GM18499 (cell line): Measurements from ENCODE around the gene CWC27.

Experiments
- ATAC-seq: cut with Tn5 transposase; IDR thresholded peaks from one replicate; pipeline ENCODE4 v1.9.1; 2021; ENCODE audit warnings: moderate number of reproducible peaks; ENCODE audit not compliant: insufficient read depth, unreplicated experiment

CWC27 gene

GRCh38 chr5:65026816-65027548, 258.3 kb downstream of the CWC27 start:
- no peak for ATAC-seq

DNA sequence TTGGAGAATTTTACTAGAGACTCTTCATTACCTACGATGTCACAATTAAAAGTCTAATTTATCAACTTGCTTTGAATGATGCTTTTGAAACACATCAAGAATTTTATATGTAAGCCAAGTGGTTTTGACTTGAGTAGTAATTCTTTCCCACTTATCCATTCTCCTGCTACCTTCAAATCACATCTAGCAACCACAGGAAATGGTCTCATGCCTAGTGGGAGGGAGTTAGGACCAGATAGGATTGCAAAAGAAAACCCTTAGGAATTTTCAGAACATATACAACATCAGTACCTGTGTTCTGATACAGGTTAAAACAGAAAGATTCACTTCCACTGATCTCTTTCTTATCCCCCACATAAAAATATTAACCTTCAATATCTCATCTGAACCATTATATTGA, 260.4 kb downstream of the CWC27 start:
- ATAC-seq, result no peak

DNA sequence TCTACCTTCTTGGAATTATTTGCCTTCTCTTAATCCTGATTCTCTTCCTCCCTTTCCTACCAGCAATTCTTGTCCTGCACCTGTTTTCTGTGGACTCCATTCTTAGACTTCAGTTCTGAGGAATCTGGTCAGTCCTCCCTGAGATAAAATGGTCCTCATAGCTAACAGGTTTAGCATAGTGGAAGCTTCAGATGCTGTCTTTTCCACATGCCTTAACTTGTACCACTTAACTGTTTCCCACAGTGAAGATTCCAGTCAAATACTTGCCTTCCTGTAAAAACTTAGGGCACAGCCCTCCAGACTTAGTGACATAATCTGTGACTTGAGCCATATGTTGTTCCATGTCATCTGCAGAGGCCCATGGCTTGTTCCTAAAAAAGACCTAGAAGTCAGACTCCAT, 261.3 kb downstream of the CWC27 start:
- no peak for ATAC-seq

DNA sequence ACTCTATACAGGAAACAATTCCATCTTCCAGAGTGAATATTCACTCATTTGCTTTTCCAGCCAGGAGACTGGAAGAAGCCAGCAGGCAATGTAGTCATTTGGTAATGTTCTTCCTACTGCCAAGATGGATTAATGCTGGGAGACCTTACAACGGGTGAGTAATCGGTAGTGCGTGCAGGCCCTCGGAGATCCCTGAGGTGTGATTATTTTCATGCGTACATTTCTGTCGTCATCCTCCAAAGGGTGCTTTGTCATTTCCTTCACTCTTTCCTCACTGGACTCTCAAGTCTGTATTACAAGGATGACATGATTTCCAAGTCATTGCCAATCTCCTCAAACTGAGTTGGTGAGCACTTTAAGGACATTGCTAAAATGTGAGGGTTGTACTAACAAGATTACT, 263.5 kb downstream of the CWC27 start:
- no peak for ATAC-seq

- ATAC-seq, result no peak
Observed at GRCh38 chr5:65034029-65034812, 265.5 kb downstream of the CWC27 start.

- no peak for ATAC-seq
Observed at GRCh38 chr5:65034813-65035209, 266.1 kb downstream of the CWC27 start.

DNA sequence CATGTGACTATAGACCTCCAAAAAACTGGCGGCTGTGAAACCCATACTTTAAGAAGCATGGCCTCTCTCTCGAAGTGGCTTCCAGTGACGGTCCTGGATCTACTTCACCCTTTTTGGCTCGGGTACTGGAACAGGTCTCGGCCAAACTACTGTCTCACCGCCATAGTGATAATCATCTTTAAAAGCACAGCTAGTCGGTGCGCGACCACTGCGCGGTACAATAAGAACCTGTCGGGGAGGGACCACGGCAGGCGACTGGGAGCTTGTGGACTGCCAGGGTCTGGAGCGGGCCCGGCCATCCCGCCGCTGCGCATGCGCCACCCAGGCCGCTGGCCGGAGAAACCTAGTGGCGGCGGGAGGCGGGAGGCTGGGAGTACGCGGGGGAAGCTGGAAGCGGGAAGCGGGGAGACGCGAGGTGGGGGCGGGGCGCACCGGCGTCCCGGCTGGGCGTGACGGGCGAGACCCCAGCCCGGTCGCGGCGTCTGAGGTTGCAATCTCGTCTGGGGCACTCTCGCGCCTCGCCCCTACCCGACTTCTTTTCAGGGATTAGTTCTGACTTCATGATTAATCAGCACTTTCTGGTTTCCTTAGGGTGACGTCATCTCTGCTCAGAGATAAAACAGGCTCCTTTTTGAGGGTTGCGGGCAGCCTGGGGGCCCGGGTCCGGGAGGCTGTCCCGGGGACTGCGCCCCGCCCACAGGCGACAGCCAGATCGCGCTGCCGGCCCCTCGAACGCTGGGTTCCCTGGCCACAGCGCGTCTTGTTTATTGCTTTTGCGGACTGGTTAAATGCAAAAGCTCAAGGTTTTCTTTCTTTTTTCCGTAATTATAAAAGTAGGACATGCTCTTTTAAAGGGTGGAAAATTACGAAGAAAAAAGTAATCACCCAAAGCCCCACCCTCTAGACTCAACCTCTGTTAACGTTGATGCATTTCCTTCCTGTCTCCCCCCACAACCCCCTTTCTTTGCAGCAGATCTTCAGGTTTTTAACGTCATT, 266.8 kb downstream of the CWC27 start:
- ATAC-seq, result peak; percentile 85

- no peak for ATAC-seq
Observed at GRCh38 chr5:65037831-65038815, 269.4 kb downstream of the CWC27 start.

GRCh38 chr5:65041296-65042158, 272.8 kb downstream of the CWC27 start:
- ATAC-seq, result no peak

DNA sequence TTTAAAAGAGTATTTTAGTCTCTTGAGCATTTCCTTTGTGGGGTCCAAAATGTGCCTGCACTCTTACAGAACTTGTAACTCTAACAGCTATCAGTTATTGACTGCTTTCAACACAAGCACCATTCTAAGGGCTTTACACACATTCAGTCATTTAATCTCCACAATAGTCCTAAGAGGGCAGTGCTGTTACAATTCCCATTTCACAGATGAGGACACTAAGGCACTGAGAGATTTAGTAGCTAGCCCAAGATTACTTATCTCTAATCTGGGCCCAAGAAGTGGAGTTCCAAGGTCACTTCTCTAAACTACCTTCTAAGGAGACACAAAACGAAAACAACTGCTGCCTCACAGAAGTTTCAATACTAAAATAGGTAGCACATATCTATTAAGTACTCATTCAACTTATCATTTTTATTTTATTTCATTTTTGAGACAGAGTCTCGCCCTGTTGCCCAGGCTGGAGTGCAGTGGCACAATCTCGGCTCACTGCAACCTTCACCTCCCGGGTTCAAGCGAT, 275.2 kb downstream of the CWC27 start:
- peak; percentile 36 for ATAC-seq

DNA sequence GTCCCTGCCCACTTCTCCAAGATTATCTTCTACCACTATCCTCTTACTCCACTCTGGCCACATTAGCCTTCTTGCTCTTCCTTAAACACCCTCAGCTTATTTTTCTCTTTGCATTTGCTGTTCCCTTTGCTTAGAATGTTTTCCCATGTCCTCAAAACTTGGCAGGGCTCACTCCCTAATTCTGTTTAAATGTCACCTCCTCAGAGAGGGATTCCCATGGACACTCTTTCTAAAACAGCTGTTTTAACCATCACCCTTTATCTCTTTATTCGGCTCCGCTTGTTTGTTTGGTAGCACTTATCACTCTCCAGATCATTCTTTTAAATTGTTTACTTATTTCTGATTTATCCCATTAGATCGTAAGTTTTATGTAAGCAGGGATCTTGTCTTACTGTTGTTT, 278.5 kb downstream of the CWC27 start:
- ATAC-seq, result no peak

DNA sequence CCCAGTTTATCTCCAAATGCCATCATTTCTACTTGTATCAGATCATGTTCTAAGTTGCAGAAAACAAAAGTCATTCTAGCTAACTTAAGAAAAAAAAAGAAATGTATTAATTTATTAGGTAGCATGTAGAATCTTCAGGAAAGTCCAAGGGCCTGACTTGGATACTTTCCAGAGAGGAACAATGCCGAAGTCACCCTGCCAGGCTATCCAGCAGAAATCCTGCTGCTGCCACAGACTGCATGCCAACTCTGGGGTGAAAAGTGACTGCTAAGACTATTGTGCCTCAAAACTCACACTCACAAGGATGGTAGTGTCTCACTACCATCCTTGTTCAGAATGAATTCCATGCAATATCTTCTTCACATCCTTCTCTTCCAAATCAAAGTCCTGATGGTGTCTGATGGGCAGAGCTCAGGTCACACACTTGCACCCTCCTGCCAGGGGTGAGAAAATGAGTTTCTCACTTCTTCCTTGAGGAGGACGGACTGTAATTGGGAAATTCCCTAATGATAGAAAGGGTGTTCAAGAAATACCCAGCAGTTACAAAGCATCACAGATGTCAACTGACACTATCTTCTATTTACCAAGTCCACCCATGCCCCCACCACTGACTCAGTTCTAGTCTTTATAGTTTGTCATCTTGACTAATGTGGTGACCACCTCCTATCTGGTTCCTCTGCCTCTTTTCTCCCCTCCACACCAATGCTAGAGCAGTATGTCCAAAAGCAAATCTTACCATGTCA, 279.4 kb downstream of the CWC27 start:
- ATAC-seq, result no peak

- ATAC-seq, result no peak
Observed at GRCh38 chr5:65050140-65050539, 281.4 kb downstream of the CWC27 start.

- ATAC-seq, result no peak
Observed at GRCh38 chr5:65050826-65051498, 282.2 kb downstream of the CWC27 start.

- no peak for ATAC-seq
Observed at GRCh38 chr5:65055938-65056337, 287.2 kb downstream of the CWC27 start.

- ATAC-seq, result peak; percentile 30
Observed at GRCh38 chr5:65059681-65060598, 291.2 kb downstream of the CWC27 start.
